Breast epithelium (tissue), 3 donors: Measurements from ENCODE around the gene ARHGAP30.

Experiments
- POLR2A ChIP-seq: fragments of 450-650 bp; IDR thresholded peaks from one replicate; pipeline ENCODE4 v1.6.1; 2016; ENCODE audit warnings: antibody characterized with exemption, mild to moderate bottlenecking, moderate library complexity
- TF ChIP-seq, protein P1 (sequence below), 3 donors: fragments of 450-650 bp; IDR thresholded peaks; one replicate each; pipeline ENCODE4 v1.5.1; 2016 to 2017; ENCODE audit warnings: antibody characterized with exemption in 3 of 3, mild to moderate bottlenecking in 3 of 3, moderate library complexity in 3 of 3

DNA sequence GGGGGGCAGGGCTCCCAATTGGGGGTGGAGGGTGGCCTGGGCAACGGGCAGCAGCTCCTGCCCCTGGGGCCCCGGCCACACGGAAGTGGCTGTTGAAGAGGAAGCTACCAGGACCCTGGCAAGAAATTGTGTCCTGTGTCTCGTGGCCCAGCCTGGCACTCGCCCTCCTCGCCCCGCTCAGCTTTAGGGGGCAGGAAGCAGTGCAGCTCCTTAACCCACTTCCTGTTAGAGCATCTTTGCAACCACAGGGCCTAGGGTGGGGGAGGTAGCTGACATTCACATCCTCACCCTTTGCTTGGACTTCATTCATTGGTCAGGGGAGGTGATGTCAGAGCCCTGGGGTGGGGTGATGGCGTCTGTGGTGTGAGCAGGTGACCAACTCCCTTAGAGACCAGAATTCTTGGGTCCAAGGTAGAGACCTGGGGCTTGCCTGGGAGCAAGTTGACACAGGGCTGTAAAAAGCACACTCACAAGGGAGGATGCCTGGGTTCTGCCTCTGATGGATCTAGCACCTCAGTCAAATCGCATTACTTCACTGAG, at the start of gene ARHGAP30:
- TF ChIP-seq, protein P1, sequence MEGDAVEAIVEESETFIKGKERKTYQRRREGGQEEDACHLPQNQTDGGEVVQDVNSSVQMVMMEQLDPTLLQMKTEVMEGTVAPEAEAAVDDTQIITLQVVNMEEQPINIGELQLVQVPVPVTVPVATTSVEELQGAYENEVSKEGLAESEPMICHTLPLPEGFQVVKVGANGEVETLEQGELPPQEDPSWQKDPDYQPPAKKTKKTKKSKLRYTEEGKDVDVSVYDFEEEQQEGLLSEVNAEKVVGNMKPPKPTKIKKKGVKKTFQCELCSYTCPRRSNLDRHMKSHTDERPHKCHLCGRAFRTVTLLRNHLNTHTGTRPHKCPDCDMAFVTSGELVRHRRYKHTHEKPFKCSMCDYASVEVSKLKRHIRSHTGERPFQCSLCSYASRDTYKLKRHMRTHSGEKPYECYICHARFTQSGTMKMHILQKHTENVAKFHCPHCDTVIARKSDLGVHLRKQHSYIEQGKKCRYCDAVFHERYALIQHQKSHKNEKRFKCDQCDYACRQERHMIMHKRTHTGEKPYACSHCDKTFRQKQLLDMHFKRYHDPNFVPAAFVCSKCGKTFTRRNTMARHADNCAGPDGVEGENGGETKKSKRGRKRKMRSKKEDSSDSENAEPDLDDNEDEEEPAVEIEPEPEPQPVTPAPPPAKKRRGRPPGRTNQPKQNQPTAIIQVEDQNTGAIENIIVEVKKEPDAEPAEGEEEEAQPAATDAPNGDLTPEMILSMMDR (IDR thresholded peaks at IDR 0.05): no peak
- no peak for TF ChIP-seq POLR2A
